ENCODE results near the gene TUBA8.
"Not testable (repeated sequence)": the region's sequence is repeated elsewhere in the genome, so short reads cannot be mapped to it uniquely, and the experiment has no call there.

The TUBA8 gene

DNA sequence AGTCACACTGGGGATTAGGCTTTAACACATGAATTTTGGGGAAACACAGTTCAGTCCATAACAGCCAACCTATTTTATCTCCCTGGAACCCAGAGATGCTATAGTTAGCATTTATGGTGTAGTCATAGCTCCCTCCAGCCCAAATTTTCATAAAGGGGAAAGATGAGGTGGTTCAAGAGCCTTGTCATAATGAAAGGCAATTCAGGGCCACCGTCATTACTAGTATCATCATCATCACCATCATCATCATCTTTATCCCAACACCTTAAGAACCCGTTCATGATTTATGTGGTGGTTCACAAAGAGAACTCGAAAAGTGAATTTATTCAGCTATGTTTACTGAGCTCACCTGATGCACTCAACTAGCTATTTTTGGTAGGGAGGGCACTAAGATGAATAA, 2.4 kb upstream of the TUBA8 start:
- DNase-seq = no peak

DNA sequence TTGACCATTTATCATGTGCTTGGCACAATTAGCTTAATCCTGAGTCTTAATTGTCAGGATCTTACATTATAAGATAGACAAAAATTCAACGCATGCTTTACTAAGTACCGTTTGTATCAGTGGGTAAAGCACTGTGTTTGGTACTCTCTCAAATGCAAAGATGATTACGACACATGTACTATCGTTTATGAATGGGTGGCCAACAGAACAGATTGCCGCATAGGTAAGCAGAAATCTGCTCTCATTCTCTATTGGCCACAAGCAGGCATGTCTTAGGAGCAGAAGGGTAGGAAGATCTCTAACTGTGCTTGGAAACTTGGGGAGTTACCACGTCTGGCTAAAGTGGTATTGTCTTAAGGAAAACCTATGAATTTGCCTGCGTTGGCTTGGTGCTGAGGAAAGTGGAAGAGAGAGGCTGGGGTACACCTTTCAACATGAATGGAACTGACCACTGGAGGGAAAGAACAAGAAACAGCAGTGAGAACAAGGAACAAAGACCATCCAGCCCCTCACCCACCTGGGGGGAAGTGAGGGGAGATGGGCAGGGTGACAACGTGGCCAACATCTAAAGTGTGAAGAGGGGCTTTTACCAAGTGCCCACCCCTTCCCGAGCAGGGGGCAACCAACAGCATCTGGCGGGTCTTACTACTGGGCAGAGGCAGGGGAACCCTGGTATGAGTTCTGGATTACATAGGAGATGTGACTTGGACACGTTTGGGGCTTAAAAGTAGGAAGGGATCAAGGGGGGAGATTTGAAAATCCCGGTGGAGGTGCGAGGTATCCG, 1.0 kb upstream of the TUBA8 start:
- DNase-seq = no peak

DNA sequence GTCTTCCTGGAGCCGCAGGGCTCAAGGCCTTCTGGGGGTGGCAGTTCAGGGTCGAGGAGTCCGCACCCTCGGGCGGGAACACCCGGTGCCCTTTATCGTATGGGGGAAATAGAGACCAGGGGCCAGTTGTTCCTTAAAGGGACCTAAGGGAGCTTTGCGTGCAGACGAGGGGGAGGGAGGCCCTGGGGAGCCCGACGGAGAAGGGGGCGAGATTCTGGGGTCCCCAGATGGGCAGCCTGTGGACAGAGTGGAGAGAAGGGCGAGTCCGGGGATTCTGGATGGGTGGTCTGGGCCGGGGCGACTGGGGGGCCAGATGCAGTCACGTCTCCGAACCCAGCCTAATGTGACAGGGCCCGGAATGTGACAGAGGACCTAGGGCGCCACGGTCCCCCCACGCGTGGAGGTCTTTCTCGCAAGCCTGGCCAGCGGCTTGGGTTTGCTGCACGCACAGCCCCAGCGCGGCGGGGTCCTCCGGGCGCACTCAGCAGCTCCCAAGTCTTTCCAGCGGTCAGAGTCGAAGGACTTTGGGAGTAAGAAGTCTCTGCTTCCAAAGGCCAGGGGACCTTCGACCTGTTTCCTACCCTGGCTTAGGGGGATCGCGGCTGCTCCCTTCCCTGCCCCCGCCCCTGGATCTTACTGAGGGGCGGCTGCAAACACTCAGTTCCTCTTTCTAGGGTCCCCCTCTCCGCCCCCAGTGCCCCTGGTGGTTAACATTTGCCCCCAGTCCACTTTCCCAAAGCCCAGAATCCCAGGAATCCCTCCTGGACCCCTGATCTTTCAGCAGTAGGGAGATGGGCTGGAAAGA, 547 bp downstream of the TUBA8 start:
- DNase-seq = no peak

DNA sequence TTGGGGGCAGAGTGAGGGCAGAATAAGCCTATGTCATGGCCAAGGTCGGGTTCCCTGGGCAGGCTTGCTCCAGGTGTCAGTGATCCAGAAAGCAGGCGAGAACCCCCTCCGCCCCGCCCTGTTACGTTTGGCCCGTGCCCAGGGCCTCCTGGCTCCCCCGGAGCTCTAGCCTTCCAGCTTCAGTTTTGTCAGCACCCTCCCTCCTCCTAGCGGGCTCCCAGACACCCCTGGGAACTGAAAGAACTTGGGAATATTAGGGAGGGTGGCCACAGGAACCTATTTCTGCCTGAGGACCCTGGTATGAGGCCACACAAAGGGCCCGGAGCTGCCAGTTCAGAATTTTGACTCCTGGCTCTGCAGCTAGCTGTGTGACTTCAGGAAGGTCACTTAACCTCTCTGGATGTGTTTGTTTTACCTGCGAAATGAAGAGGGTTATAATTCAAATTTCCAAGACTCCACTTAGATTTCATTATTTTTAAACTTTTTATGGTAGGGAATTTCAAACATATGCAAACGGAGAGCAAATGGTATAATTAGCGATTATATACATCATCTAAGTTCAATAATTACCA, 1.2 kb downstream of the TUBA8 start:
- DNase-seq = no peak

DNA sequence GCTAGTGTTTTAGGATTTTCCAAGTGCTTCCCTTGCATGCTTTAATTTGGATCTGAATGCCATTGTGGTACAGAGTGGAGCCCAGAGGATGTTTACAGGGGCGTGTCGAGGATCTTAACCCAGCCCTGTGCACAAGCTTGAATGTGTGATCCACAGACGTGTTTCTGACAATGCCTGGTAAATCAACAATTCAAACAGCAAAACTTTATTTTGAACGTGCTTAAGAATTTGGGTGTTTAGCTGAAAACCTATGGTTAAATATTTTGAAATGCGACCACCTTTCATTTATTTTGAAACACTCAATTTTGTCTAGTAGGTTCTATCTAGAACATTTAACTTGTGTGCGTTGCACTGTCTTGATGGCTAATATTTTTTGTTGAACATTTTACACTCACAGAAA, 1.8 kb downstream of the TUBA8 start:
- no peak for DNase-seq

DNA sequence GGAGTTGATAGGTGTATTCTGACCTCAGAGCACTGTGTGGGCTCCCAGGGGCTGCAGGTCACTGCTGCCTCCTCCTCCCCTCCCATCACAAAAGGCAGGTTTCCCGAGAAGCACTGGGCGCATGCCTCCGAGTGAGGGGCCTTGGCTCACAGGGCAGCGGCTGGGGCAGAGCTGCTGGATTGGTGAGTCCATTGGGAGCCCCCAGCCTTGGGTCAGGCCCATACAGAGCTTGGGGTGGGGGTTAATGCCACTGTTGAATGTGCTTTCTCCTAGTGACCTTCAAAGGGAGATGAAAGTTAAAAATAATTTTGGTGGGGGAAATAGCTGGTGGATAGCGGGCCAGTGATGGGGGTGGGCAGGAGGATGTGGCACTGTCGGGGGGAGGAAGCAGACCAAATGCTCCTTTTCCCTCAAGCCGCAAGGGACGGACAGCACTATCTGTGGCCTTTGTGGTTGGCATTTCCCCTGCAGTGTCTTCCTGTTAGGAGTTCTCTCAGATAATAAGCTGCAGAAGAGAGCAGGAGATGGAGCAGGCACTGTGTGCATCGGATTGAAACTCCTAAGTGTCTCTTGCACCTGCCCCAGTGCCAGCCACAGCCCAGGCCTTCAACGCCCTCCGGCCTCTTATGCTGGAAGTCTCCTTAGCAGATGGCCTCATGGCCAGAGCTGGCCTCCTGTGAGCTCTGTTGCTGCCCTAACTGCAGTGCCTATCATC, 3.2 kb downstream of the TUBA8 start:
- no peak for DNase-seq

DNA sequence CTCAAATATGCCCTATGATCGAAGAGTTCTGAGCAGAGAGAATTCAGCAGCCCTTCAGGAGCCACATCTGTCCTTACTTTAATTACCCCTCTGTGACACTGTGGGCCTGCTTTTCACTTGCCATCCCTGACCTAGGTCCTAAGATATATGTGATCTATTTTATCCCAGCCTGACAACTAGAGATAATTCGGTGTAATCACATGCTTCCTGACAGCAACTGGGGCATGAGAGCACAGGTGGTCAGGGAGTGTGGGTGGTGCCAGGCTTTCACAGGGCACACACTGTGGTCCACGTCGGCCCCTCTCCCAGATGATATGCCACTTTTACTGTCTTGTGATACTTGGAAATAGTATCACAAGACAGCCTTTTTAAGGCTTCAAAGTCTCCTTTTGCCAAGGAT, 3.9 kb downstream of the TUBA8 start:
- DNase-seq = no peak

DNA sequence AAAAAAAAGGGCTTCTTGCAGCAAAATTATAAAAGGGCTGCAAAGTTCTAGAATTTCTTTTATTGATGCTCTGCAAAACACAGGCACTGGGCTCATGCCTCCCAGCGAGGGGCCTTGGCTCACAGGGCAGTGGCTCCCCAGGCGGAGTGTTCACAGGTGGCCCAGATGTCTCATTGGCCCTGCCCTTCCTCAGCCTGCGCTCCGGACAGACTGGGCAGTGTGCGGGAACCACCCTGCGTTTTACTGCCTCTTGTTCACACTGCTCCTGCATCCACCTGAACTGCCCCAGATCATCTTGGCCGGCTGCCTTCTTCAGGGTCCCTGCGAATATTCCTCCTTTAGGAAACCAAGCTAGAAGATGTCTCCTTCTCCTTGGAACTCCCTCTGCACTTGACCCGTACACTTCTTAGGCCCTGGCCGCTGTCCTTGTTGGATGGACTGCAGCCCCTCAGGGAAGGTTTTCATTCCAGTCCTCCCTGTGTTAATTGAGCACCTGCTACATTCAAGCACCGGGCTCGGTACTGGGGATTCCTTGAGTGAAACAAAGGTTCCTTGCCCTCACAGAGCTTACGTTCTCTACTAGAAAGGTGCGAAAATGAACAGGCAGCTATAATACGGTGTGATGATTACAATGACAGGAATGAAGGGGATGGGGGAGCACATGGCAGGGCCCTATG, 4.5 kb downstream of the TUBA8 start:
- no peak for DNase-seq

GRCh38 chr22:18115906-18116371, 5.3 kb downstream of the TUBA8 start:
- DNase-seq = no peak

DNA sequence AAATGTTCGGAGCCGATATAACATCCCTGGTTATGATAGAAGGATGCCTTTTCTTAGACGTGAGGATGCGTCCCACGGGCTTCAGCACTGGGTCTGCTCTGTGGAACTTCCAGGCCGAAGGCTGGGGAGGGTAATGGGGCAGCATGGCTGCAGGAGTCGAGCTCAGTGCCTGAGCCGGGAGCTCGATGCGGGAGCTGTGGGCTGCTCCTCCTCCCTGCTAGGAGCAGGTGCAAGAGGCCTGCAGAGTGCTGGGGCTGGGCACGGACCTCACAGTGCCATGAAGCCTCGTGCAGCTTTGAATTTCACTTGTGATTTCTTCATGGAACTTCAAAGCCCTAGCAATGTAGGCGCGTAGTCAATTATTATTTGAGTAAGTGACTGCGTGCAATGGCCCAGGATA, 6.0 kb downstream of the TUBA8 start:
- DNase-seq = no peak

GRCh38 chr22:18118345-18118915, 7.8 kb downstream of the TUBA8 start:
- DNase-seq = no peak

DNA sequence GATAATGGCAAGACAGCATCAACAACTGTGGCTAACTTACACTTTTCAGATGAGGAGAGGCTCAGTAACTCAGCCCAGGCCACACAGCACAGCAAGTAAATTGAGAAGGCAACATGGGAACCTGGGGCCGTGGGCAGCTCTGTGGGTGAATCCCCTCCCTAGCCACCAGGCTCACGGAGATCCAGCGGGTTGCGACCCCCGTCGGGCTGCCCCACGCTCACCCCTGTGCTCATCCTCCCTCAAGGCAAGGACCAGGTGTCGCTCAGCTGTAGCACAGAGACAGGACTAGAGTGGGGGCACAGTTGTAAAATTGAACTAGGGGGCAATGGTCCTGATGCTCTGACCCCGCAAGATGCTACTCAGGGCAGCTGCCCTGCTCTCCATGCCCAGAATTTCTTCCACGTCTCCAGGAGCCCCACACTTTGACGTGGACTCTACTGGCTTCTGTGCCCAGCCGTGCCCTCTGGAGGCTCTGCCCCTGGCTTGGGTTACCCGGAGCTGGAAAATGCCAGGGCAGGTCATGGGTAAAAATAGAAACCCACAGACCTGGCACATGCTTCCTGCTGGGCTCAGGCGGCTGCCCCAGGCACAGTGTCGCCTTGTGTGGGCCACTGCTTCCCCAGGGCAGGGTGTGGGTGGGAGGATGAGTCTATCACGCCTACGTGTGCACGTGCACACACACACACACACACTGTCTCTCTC, 9.0 kb downstream of the TUBA8 start:
- DNase-seq = no peak

- no peak for DNase-seq
Measured at GRCh38 chr22:18120857-18121256, 10.2 kb downstream of the TUBA8 start.

DNA sequence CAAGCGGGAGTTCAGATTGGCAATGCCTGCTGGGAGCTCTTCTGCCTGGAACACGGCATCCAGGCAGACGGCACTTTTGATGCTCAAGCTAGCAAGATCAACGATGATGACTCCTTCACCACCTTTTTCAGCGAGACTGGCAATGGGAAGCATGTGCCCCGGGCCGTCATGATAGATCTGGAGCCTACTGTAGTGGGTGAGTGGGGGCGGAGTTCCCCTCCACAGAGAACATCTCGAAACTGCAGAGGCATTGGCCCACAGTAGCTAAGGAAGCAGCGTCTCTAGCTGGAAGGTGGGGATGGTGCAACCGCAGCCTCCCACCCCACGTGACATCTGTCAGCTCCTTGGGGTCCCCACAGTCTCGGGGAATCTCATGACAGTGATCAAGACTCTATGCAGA, 10.9 kb downstream of the TUBA8 start:
- no peak for DNase-seq

DNA sequence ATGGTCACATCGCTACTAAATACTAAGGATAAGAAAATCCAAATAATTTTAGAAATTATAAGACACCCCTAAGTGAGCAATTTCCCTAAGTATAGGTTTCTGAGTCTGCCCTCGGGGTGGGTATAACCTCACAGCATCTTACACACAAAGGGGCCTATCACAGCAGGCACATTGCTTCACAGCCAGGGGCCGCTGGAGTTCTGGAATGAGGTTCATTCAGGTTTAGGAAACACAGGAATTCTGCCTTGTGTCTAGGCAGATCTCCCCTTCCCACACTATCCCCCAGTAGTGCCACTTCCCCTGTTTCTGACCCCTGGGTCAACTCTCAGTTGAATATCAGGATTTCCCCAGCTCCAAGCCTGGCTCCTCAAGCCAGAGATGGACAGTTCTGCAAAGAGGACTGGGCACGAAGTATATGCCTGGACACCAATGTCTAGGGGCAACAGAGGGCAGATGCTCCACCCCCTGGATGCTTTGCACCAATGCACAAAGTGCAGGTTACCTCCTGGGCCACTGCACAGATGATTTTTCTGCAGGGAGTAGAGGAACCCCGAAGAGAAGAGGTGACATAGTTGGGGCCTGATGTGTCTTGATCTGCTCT, 11.4 kb downstream of the TUBA8 start:
- DNase-seq = no peak

DNA sequence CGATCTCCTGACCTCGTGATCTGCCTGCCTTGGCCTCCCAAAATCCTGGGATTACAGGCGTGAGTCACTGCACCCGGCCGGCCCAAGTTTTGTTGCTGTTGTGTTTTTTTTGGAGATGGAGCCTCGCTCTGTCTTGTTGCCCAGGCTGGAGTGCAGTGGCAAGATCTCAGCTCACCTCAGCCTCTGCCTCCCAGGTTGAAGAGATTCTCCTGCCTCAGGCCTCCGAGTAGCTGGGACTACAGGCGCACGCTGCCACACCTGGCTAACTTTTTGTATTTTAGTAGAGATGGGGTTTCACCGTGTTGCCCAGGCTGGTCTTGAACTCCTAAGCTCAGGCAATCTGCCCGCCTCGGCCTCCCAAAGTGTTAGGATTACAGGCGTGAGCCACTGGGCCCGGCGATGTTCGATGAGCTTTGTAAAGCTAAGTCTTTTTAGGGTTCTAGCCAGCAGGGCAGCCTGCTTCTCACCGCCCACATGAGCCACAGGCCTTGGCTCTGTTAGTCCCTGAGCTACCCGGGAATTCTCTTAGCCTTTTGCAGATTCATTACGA, 12.9 kb downstream of the TUBA8 start:
- DNase-seq = not testable (repeated sequence)

DNA sequence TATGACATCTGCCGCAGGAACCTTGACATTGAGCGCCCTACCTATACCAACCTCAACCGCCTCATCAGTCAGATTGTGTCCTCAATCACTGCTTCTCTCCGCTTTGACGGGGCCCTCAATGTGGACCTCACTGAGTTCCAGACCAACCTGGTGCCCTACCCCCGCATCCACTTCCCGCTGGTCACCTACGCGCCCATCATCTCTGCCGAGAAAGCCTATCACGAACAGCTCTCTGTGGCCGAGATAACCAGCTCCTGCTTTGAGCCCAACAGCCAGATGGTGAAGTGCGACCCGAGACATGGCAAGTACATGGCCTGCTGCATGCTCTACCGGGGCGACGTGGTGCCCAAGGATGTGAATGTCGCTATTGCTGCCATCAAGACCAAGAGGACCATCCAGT, 16.0 kb downstream of the TUBA8 start:
- no peak for DNase-seq

DNA sequence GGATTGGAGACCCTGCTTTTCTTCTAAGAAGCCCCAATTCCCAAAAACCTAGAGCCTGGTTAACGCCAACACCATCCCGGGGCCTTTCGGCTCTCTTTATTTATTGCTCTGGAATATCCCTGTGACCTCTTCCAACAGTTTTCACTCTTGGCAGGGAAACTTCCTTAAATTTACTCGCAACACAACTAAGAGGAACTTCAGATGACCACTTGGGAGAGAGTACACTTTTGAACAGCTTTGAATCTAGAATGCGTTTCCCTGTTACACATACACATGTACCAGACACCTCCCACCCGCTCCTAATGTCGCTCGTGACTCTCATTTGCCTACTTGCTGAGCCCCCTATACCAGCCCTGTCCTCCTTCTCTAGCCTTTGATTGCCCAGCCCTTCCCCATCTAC, 19.4 kb downstream of the TUBA8 start:
- no peak for DNase-seq

GRCh38 chr22:18130699-18131429, 20.3 kb downstream of the TUBA8 start:
- DNase-seq = no peak

- DNase-seq = no peak
Measured at GRCh38 chr22:18133452-18133851, 22.8 kb downstream of the TUBA8 start.

All from central memory CD4-positive, alpha-beta T cell (primary cell).